Prostate gland (tissue), 2 donors: ENCODE measurements around the gene CPNE4.

ENCODE experiments used
- POLR2AphosphoS5 ChIP-seq: sonication (generic); formaldehyde crosslinking; IDR thresholded peaks from one replicate; pipeline ENCODE4 v1.6.1; 2017; ENCODE audit warnings: antibody characterized with exemption
- TF ChIP-seq, protein P1 (sequence below), 4 experiments: fragments of 200-600 bp in 2 of 4; fragments of 450-650 bp in 2 of 4; sonication (generic) in 2 of 4; IDR thresholded peaks; 1 replicate in 3 of 4; 2 replicates in 1 of 4; pipeline ENCODE4 v1.5.1; 2016 to 2019; ENCODE audit warnings: antibody characterized with exemption in 4 of 4, mild to moderate bottlenecking in 2 of 4, moderate library complexity in 2 of 4

DNA sequence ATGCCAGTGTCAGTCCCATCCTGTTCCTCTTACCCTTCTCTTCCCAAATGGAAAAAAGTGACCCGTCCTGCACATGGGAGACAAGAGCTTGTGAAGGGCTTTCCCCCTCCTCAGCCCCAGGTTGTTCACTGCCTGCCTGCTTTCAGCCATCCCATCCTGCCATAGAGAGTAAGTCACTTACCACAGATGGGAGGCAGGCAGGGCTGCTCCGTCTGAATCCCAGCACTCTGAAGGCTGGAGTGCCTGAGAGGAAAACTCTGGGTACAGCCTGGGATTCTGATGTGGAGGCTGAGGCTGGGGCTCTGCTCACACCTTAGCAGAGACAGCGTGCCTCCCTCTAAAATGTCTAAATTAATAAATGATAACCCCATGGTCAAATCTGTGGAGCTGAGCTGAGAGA lies 14.8 kb downstream of the CPNE4 start:
- TF ChIP-seq POLR2AphosphoS5 = no peak
- TF ChIP-seq, protein P1, sequence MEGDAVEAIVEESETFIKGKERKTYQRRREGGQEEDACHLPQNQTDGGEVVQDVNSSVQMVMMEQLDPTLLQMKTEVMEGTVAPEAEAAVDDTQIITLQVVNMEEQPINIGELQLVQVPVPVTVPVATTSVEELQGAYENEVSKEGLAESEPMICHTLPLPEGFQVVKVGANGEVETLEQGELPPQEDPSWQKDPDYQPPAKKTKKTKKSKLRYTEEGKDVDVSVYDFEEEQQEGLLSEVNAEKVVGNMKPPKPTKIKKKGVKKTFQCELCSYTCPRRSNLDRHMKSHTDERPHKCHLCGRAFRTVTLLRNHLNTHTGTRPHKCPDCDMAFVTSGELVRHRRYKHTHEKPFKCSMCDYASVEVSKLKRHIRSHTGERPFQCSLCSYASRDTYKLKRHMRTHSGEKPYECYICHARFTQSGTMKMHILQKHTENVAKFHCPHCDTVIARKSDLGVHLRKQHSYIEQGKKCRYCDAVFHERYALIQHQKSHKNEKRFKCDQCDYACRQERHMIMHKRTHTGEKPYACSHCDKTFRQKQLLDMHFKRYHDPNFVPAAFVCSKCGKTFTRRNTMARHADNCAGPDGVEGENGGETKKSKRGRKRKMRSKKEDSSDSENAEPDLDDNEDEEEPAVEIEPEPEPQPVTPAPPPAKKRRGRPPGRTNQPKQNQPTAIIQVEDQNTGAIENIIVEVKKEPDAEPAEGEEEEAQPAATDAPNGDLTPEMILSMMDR (IDR thresholded peaks at IDR 0.05) = no peak
